B cell (primary cell): ENCODE results near the gene ANTXR2. TPM values are rescaled to one million over a fixed set of nuclear protein-coding genes. Genes with fewer than 3 reads are reported as not detected.

Experiments
- ATAC-seq: fragments of 200-7000 bp; cut with Tn5 transposase; one replicate; pipeline ENCODE4 v1.10.0; 2021; ENCODE audit warnings: low read depth, mild to moderate bottlenecking, moderate number of reproducible peaks, moderate library complexity
- CTCF ChIA-PET: fragments of 350-600 bp; sonication (Branson Sonifier 250); formaldehyde crosslinking; loops from one replicate; lab custom pipeline; 2021; ENCODE audit warnings: antibody characterized with exemption, inconsistent platforms; lab: Charles Lee
- POLR2A ChIA-PET: fragments of 350-600 bp; sonication (Branson Sonifier 250); formaldehyde crosslinking; loops from one replicate; lab custom pipeline; 2021; ENCODE audit warnings: antibody characterized with exemption; lab: Charles Lee
- DNase-seq: peaks from one replicate; pipeline ENCODE4 v3.0.0; 2013
- H2AFZ ChIP-seq: 2 replicates; pipeline ENCODE4 v1.6.1; 2012; ENCODE audit warnings: mild to moderate bottlenecking, low read depth, low read length; ENCODE audit not compliant: insufficient read depth, poor library complexity, severe bottlenecking
- H3K27ac ChIP-seq, 2 donors: 1 replicate in 1 of 2; 2 replicates in 1 of 2; pipeline ENCODE4 v1.5.1; 2012 to 2013; ENCODE audit warnings: low read length in 2 of 2, mild to moderate bottlenecking in 2 of 2, moderate library complexity in 1 of 2
- H3K27me3 ChIP-seq, 4 experiments: fragments of 200-600 bp in 1 of 4; sonication (generic) in 1 of 4; replicated peaks in 1 of 4; 1 replicate in 2 of 4; 2 replicates in 2 of 4; pipeline versions ENCODE4 v1.6.1 to v1.7.0; 2013 to 2016; ENCODE audit warnings: low read length in 3 of 4, mild to moderate bottlenecking in 2 of 4, mixed read lengths in 1 of 4, moderate library complexity in 1 of 4; ENCODE audit not compliant: insufficient read depth in 4 of 4, control insufficient read depth in 3 of 4; ENCODE audit errors: control extremely low read depth in 1 of 4
- H3K36me3 ChIP-seq, 2 experiments: replicated peaks in 1 of 2; 1 replicate in 1 of 2; 2 replicates in 1 of 2; pipeline versions ENCODE4 v1.6.1 to v1.7.1; 2013; ENCODE audit warnings: low read length in 1 of 2; ENCODE audit not compliant: insufficient read depth in 2 of 2, control insufficient read depth in 1 of 2; ENCODE audit errors: control extremely low read depth in 1 of 2, extremely low read depth in 1 of 2
- H3K4me1 ChIP-seq, 2 donors: fragments of 200-600 bp in 1 of 2; sonication (generic) in 1 of 2; 1 replicate in 1 of 2; 2 replicates in 1 of 2; pipeline versions ENCODE4 v1.5.1 to v1.6.1; 2013 to 2017; ENCODE audit warnings: low read length in 2 of 2; ENCODE audit not compliant: control insufficient read depth in 2 of 2, insufficient read depth in 2 of 2
- H3K4me2 ChIP-seq: replicated peaks from 2 replicates; pipeline ENCODE3; 2012; ENCODE audit warnings: mild to moderate bottlenecking, low read depth, low read length; ENCODE audit not compliant: poor library complexity, severe bottlenecking
- H3K4me3 ChIP-seq, 5 experiments: fragments of 200-600 bp in 1 of 5; sonication (generic) in 1 of 5; 1 replicate in 3 of 5; 2 replicates in 2 of 5; pipeline versions ENCODE4 v1.5.1 to v1.7.0; 2011 to 2016; ENCODE audit warnings: low read length in 4 of 5, mild to moderate bottlenecking in 4 of 5, low read depth in 2 of 5, control low read depth in 1 of 5, moderate library complexity in 1 of 5; ENCODE audit not compliant: insufficient read depth in 1 of 5; ENCODE audit errors: control extremely low read depth in 1 of 5, extremely low read depth in 1 of 5
- H3K79me2 ChIP-seq: fragments of 200-600 bp; sonication (generic); one replicate; pipeline ENCODE4 v1.6.0; 2016; ENCODE audit warnings: low read length; ENCODE audit not compliant: control insufficient read depth, insufficient read depth
- H3K9ac ChIP-seq: fragments of 200-600 bp; sonication (generic); 2 replicates; pipeline ENCODE4 v1.6.1; 2017; ENCODE audit warnings: mild to moderate bottlenecking, low read length, moderate library complexity
- H3K9me3 ChIP-seq, 3 donors: one replicate each; pipeline versions ENCODE4 v1.6.1 to v1.7.1; 2013; ENCODE audit warnings: low read length in 2 of 3; ENCODE audit not compliant: control insufficient read depth in 2 of 3, insufficient read depth in 1 of 3; ENCODE audit errors: control extremely low read depth in 1 of 3
- H4K20me1 ChIP-seq: 2 replicates; pipeline ENCODE4 v1.6.0; 2012; ENCODE audit warnings: mild to moderate bottlenecking, low read length; ENCODE audit not compliant: insufficient read depth, control insufficient read depth, poor library complexity, severe bottlenecking
- H3K27ac Mint-ChIP-seq: one replicate; pipeline ENCODE4 v1.8.0; 2021; ENCODE audit warnings: mixed read lengths
- H3K27me3 Mint-ChIP-seq: one replicate; pipeline ENCODE4 v1.8.0; 2021; ENCODE audit warnings: mixed read lengths
- H3K4me1 Mint-ChIP-seq: one replicate; pipeline ENCODE4 v1.8.0; 2021; ENCODE audit warnings: mixed read lengths
- H3K4me3 Mint-ChIP-seq: one replicate; pipeline ENCODE4 v1.8.0; 2021; ENCODE audit warnings: mixed read lengths
- H3K9me3 Mint-ChIP-seq: one replicate; pipeline ENCODE4 v1.8.0; 2022; ENCODE audit warnings: mixed read lengths; ENCODE audit not compliant: insufficient read depth
- CTCF ChIP-seq: fragments of 200-600 bp; IDR thresholded peaks from one replicate; pipeline ENCODE4 v1.8.0; 2022; ENCODE audit warnings: antibody characterized with exemption, mild to moderate bottlenecking
- EZH2 ChIP-seq: IDR thresholded peaks from 2 replicates; pipeline ENCODE4 v1.6.1; 2012; ENCODE audit warnings: borderline replicate concordance, low read depth, mild to moderate bottlenecking, moderate library complexity, low read length; ENCODE audit not compliant: insufficient read depth, poor library complexity, severe bottlenecking
- WGBS: methylation state at CpG from one replicate; pipeline ENCODE4 v1.1.5; 2013; ENCODE audit warnings: missing lambda C conversion rate; ENCODE audit not compliant: insufficient coverage; 5-methylcytosine and 5-hydroxymethylcytosine counted together
- intact Hi-C: fragments of 100-400 bp; cut with micrococcal nuclease; formaldehyde crosslinking; loops from one replicate; pipeline ENCODE4 v1.10.0; 2022
- polyA plus RNA-seq: library from polyadenylated mRNA; depleted of rRNA; stranded (reverse); fragments of >200 nt; gene quantifications from 2 replicates; pipeline ENCODE4 v1.2.3, GENCODE V29; 2012
- total RNA-seq, 2 donors: library from RNA; stranded (reverse); fragments of 120-200 nt in 1 of 2; gene quantifications; 1 replicate in 1 of 2; 2 replicates in 1 of 2; pipeline versions ENCODE4 v1.2.3 to v1.2.4, GENCODE V29; 2013 to 2022

The ANTXR2 gene
- total and polyA plus RNA-seq, 2 donors (not counting 1 experiment from before 2014, with no cell fraction given) = 10.6 to 63.0 TPM

- H3K27ac ChIP-seq = no peak overlapping the region
- no peak overlapping the region for H3K4me3 ChIP-seq
- ATAC-seq (no peak), DNase-seq (no peak)
- no peak overlapping the region for H3K9ac ChIP-seq
- WGBS = 95% methylated on average over 3 of the region's 4 CpGs
- H3K27me3 ChIP-seq = peaks cover 0 to 2% (median 0%) of the 10 kb centered on the region in 4 experiments
- Mint-ChIP-seq H3K4me3 (no peak overlapping the region), H3K9me3 (peaks cover 2% of the 10 kb centered on the region), H3K27ac (no peak overlapping the region), H3K27me3 (peaks cover 7% of the 10 kb centered on the region), H3K4me1 (no peaks in the 10 kb centered on the region)
- H2AFZ ChIP-seq = no peak overlapping the region
- H3K4me2 ChIP-seq = no peak overlapping the region
- CTCF ChIA-PET = no interaction called here
- no peaks in the 10 kb centered on the region for H3K36me3 ChIP-seq
- H4K20me1 ChIP-seq = no peaks in the 10 kb centered on the region
- no peaks in the 10 kb centered on the region for H3K79me2 ChIP-seq
- TF ChIP-seq EZH2 = no peak
- no peak for TF ChIP-seq CTCF
- H3K4me1 ChIP-seq = no peaks in the 10 kb centered on the region
- H3K9me3 ChIP-seq = no peaks in the 10 kb centered on the region
- POLR2A ChIA-PET = no interaction called here
- intact Hi-C loops = no loop called here
Observed at GRCh38 chr4:79875344-79875899, 197.6 kb downstream of the ANTXR2 start.

DNA sequence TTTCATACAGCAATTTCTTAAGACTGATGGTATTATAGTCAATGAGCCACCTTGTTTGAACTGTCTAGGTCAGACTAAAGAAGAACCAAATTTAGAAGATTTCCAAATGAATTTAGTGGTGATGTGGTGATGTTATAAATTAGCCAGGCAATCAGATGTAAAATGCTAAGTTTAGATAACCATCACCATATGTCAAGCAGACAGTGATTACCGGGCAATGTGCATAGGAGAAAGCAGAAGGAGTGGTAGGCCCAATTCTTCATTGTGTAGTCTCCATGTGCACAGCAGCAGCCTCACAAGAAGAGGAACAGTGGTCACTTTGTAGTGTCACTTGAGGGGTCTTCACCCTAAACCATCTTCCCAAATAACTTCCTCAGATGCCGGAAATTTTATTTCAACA lies 198.8 kb downstream of the ANTXR2 start:
- no peak overlapping the region for H3K9ac ChIP-seq
- TF ChIP-seq CTCF (no peak), EZH2 (no peak)
- H3K27ac ChIP-seq = no peak overlapping the region
- H3K27me3 ChIP-seq = no peaks in the 10 kb centered on the region
- no peaks in the 10 kb centered on the region for H3K4me1 Mint-ChIP-seq
- DNase-seq (no peak), ATAC-seq (no peak)
- H3K4me3 Mint-ChIP-seq = no peak overlapping the region
- H3K4me1 ChIP-seq = no peaks in the 10 kb centered on the region
- POLR2A ChIA-PET = no interaction called here
- intact Hi-C loops = no loop called here
- no peaks in the 10 kb centered on the region for H3K79me2 ChIP-seq
- no peaks in the 10 kb centered on the region for H3K9me3 ChIP-seq
- peaks cover 2% of the 10 kb centered on the region for H3K9me3 Mint-ChIP-seq
- no peak overlapping the region for H3K4me2 ChIP-seq
- WGBS = 100% methylated on average over 1 of the region's 2 CpGs
- no peak overlapping the region for H3K27ac Mint-ChIP-seq
- no peaks in the 10 kb centered on the region for H3K36me3 ChIP-seq
- H2AFZ ChIP-seq = no peak overlapping the region
- no peak overlapping the region for H3K4me3 ChIP-seq
- CTCF ChIA-PET = no interaction called here
- H4K20me1 ChIP-seq = no peaks in the 10 kb centered on the region
- peaks cover 7% of the 10 kb centered on the region for H3K27me3 Mint-ChIP-seq
